Epithelial cell of proximal tubule (primary cell): ENCODE data around the gene FAT4. TPM values are rescaled to one million over a fixed set of nuclear protein-coding genes. Genes with fewer than 3 reads are reported as not detected.

Experiments used
- DNase-seq: peaks from one replicate; pipeline ENCODE4 v3.0.0-alpha.2; 2011; ENCODE audit warnings: low read depth
- H3K4me3 ChIP-seq: 2 replicates; pipeline ENCODE4 v1.5.1; 2011; ENCODE audit warnings: low read depth, mild to moderate bottlenecking, low read length
- total RNA-seq: library from RNA; depleted of rRNA; stranded (reverse); fragments of >200 nt; gene quantifications from 2 replicates; pipeline ENCODE4 v1.2.3, GENCODE V29; 2015
- TF ChIP-seq, protein P1 (sequence below): conservative IDR thresholded peaks from 2 replicates; pipeline ENCODE4 v1.5.1; 2012; ENCODE audit warnings: low read depth, mild to moderate bottlenecking, low read length

Gene FAT4
- total RNA-seq, result 0.58 and 1.4 TPM in 2 replicates

GRCh38 chr4:125314676-125315575 is at the start of gene FAT4:
Gene FAT4, plus strand, starts transcription at chr4:125314955. Its CDS starts 1,457 bp downstream, at chr4:125316412.
- TF ChIP-seq, protein P1, sequence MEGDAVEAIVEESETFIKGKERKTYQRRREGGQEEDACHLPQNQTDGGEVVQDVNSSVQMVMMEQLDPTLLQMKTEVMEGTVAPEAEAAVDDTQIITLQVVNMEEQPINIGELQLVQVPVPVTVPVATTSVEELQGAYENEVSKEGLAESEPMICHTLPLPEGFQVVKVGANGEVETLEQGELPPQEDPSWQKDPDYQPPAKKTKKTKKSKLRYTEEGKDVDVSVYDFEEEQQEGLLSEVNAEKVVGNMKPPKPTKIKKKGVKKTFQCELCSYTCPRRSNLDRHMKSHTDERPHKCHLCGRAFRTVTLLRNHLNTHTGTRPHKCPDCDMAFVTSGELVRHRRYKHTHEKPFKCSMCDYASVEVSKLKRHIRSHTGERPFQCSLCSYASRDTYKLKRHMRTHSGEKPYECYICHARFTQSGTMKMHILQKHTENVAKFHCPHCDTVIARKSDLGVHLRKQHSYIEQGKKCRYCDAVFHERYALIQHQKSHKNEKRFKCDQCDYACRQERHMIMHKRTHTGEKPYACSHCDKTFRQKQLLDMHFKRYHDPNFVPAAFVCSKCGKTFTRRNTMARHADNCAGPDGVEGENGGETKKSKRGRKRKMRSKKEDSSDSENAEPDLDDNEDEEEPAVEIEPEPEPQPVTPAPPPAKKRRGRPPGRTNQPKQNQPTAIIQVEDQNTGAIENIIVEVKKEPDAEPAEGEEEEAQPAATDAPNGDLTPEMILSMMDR, result no peak
- peak within 1 kb of the TSS; percentile 94 for H3K4me3 ChIP-seq
- DNase-seq, result peak; percentile 70

GRCh38 chr4:125265846-125266245 is 48.9 kb upstream of the FAT4 start:
- no peak for DNase-seq
- TF ChIP-seq, protein P1, result no peak
- no peak overlapping the region for H3K4me3 ChIP-seq

- TF ChIP-seq, protein P1, result no peak
- no peak for DNase-seq
- H3K4me3 ChIP-seq, result no peak overlapping the region
Measured at GRCh38 chr4:125266901-125267604, 47.7 kb upstream of the FAT4 start.

DNA sequence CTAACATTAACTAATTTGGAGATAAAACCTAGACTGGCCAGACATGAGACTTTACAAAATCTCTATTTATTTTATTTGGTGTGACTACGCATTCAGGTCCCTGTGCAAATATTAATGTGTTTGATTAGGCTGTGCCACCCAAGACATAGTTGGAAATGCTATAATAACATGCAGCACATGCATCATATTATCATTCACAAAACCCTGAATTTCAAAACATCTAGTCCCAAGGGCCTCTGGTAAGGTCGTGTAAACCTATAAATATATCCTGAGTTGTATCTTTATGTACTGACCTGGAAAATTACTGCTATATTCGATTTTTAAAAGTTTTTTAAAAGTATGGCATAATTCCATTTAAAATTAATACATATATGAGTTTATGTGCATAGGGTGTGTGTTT is 47.1 kb upstream of the FAT4 start:
- no peak overlapping the region for H3K4me3 ChIP-seq
- TF ChIP-seq, protein P1, result no peak
- DNase-seq, result no peak

DNA sequence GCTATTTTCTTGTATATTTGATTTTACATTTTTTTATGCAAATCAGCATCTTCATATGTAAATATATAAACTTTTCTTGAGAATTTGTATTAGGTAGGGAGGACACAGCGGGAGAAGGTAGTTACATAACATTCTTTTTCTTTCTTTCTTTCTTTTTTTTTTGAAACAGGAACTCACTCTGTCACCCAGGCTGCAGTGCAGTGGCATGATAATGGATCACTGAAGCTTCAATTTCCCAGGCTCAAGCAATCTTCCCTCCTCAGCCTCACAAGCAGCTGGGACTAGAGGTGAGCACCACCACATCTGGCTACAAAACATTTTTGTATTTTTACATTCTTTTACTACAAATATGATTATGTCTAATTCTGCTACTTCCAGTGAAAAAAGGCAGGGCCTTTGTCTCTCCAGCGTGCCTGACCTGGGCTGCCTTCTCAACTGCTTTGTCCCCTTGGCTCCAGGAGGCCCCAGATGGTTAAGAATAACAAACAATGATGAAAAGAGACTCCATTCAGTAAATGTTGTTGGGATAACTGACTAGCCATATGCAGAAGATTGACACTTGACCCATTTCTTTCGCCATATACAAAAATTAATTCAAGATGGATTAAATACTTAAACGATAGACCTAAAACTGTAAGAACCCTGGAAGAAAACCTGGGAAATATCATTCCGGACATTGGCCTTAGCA is 46.5 kb upstream of the FAT4 start:
- TF ChIP-seq, protein P1, result no peak
- no peak for DNase-seq
- no peak overlapping the region for H3K4me3 ChIP-seq

GRCh38 chr4:125276811-125277210 is 37.9 kb upstream of the FAT4 start:
- TF ChIP-seq, protein P1, result no peak
- H3K4me3 ChIP-seq, result no peak overlapping the region
- DNase-seq, result no peak
